GDM1 (cell line): ENCODE results near the gene GRM4.

Experiments
- DNase-seq: peaks from one replicate; lab custom pipeline; 2025; lab: John Stamatoyannopoulos, UW

The GRM4 gene

DNA sequence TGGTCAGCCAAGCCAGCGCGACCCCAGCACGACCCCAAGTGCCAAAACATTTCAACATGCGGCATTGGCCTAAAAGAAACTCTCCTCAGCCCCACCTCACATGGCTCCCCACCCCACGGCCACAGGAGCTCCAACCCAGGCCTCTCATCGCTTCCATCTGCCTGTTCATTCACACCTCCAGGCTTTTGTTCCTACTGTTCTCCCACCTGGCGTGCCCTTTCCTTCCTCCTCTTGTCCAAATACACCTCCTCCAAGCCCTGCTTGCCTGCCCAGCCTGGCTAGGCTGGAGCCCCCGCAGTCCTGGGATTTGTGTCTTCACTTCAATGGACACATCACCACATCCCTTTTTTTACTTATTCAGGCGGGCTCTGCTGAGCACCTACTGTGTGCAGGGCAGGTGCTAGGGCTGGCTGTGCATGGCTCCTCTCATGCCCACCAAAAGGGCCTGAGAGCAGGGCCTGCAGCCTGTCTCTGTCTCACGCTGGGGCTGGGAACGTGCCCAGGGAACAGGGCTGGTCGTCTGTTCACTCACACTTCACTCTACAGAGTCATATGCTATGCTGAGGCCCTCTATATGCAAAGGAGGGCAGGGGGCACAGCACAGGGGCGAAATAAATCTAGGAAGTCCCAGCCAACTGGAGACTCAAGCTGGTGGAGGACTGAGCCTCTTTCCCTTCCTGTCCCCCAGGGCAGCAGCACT lies 61.1 kb downstream of the GRM4 start:
- DNase-seq = no peak

DNA sequence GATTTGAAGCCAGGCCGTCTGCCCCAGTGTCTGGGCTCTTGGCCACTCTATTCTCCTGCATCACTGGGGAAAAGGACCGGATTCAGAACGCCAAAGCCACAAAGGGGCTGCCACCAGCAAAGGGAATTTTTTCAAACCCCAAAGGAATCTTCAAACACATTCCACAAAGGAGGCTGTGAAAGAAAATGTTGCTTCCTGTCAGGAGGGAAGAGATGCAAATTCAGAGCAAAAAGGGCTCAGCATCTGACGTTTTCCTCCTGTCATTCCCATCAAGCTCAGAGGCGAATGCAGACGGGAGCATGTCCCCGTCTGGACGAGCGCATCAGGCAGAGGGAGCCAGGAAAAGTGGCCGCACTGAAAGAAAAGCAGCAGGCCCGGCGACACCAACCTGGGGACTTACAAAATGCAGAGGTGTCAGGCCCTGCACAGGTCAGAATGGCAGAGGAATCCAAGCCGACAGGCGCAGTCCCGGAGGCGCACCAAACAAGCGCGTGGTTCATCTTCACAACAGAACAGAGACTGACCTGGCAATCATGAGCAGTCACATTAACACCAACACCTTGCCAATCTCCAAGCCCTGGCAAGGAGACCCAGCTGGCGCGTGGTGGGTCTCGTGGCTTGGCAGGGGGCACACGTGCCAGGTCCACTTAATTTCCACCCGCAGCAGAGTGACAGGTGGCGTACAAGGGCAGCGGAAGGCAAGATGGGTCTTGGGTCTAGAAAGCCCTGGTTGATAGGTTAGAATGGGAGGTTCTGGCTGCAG lies 62.8 kb downstream of the GRM4 start:
- no peak for DNase-seq

DNA sequence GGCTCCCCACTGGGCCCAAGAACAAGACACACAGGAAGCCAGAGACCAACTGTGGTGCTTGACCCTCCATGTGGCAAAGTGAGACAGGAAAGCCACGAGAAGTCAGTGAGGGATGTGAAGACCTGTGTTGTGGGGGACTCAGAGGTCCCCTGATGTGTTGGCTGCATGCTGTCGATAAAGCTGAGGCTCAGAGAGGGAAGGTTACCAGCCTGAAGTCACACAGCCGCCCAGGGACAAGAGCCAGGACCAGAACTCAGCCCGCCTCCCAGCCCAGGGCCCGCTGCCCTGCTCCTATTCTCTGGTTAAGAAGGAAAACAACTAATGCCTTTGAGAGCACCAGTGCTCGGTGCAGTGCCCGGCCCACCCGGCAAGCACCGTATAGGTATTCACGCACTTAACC lies 63.5 kb downstream of the GRM4 start:
- DNase-seq = no peak

DNA sequence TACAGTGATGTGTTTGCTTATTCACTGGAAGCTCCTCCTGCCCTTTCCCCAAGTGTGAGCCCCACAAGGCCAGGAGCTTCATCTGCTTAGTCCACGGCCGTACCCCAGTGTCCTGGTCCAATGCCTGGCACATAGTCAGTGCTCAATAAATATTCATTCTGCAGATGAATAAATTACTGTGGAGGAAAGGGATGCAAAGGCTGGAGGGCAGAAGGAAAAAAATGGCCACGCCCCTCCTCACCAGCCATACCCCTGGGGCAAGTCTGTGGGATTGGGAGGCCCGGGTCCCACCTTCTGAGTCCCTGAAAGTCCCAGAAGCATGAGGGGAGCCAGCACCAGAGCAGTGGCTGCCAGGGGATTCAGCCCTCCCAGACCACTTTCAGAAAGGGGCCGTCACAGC lies 65.5 kb downstream of the GRM4 start:
- no peak for DNase-seq

DNA sequence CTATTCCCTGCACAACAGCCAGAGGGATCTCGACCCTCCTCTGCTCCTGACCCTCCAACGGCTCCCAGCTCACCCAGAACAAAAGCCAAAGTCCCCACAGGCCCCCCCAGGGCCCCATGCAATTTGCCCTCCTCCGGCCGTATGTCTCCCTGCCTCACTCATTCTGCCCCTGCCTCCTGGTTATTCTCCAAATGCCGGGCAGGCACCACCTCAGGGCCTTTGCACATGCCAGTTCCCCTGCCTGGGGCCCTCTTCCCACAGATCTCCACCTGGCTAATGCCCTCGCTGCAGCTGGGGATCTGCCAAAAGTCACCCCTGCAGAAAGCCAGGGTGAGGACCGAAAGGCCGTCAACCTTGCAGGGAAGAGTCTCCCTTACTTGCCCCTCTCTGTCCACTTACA lies 66.0 kb downstream of the GRM4 start:
- DNase-seq = no peak

DNA sequence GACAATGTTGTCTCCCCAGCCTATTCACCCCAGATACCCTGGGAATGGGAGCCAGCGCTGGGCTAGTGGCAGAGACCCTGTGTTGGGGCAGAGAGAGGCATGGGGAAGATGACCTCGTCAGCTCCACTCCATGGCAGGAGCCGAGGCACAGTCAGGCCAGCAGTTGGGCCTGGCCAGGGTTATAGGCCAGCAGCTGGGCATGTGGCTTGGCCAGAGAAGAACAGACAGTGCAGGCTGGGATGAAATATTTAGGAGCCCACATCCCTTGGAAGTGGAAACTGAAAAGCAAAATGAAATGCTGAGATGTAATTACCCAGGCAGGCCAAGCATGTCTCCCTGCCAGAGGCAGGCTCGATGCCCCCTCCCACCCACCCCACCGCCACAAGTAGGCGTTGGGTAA lies 70.0 kb downstream of the GRM4 start:
- DNase-seq = no peak

DNA sequence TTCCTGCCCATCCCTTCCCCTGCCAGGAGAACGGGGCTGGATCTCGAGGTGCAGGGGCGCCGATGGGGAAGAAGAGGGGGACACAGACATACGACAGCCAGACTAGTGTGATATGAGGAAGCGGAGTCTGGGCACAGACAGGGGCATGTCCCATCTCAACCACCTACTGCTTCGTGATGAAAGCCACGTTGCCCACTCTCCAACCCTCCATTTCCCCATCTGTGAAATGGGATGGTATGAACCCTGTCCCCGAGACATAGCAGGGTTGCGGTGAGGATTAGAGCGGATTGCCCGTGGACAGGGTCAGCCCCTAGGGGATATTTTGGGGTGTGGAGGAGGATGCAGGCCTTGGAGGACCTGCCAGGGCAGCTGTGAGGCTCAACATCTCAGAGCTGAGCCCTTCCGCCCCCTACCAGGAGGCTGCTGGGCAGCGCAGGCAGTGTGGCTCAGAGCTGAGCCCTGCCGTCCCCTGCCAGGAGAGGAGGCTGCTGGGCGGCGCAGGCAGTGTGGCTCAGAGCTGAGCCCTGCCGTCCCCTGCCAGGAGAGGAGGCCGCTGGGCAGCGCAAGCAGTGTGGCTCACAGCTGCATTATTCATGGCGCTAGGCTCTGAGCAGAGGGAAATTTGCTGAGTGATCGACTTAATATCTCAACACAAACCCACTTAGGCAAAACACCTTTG lies 71.7 kb downstream of the GRM4 start:
- no peak for DNase-seq

DNA sequence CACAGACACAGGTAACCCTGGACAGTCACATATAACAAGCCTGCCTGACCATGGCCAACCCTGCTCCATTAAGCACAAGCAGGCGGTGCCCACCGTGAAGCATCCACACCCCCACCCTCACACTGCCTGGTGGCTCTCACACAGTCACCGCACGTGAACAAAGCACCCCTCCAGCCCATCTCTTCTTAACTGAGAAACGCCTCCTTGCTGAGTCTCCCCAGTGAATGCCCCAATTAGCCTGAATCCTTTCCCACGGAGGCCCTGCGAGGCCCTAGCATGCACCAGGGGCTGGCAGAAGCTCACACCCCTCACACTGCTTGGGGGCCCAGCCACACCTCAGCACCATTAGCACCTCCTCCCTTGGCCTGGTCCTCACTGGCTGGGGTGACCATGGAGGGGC lies 72.3 kb downstream of the GRM4 start:
- DNase-seq = no peak

DNA sequence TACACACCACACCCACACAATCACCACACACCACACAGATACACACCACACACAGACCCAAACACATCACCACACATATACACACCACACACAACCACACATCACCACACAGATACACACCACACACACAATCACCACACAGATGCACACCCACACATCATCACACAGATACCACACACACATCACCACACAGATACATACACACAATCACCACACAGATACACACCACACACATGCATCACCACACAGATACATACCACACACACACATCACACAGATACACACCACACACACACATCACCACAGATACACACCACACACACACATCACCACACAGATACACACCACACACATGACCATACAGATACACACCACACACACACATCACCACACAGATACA lies 73.2 kb downstream of the GRM4 start:
- DNase-seq = no peak

DNA sequence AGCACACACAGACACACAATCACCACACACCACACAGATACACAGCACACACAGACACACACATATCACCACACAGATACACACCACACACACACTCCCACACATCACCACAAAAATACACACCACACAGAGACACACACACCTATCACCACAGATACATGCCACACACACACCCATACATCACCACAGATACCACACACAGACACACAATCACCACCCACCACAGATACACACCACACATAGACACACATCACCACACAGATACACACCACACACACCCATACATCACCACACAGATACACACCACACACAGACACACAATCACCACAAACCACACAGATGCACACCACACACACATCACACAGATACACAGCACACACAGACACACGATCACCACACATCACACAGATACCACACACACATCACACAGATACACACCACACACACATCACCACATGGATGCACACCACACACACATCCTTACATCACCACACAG lies 74.0 kb downstream of the GRM4 start:
- DNase-seq = no peak

DNA sequence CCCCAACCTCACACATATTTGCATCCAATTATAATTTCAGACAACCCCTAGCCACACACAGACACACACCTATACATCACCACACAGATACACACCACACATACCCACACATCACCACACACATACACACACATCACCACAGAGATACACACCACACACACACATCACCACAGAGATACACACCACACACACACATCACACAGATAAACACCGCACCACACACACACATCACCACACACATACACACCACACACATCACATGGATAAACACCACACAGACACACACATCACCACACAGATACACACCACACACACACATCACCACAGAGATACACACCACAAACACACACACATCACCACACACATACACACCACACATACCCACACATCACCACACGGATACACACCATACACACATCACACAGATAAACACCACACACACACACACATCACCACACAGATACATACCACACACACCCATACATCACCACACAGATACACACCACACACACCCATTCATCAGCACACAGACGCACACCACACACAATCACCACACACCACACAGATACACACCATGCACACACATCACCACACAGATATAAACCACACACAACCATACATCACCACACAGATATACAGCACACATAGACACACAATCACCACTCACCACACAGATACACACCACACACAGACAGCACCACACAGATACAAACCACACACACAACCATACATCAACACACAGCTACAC lies 74.6 kb downstream of the GRM4 start:
- no peak for DNase-seq

DNA sequence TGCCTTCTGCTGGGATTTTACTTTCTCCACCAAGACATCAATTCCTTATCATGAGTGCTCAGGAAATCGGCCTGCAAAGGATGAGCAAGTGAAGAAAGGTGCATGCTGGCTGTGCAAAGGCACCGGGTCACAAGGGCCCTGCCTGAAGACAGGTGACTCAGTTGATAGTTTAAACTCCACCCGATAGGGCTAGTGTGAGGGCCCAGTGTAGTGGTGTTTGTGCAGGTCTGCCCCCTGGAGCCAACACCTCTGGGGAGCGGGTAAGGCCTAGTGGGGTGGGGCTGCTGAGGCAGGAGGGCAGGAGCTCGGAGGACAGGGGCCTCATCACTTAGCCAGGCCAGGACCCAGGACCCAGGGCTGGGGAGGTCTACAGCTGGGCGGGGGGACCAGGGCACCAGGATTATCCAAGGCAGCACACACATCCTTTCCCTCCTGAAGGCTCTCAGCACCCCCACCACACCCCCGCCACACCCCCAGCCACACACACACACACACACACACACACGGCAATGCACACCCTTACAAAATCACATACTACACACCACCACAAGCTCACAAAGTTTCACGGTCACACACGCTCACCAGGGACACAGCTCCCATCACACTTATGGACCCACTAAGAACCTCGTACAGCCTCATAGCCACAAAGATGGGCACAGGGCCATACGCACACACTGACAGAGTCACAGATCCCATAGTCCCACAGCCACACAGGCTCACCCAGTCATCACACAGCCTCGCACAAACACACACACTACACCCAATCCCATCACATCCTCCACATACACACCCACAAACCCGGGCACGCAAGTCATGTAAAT lies 75.4 kb downstream of the GRM4 start:
- DNase-seq = no peak

DNA sequence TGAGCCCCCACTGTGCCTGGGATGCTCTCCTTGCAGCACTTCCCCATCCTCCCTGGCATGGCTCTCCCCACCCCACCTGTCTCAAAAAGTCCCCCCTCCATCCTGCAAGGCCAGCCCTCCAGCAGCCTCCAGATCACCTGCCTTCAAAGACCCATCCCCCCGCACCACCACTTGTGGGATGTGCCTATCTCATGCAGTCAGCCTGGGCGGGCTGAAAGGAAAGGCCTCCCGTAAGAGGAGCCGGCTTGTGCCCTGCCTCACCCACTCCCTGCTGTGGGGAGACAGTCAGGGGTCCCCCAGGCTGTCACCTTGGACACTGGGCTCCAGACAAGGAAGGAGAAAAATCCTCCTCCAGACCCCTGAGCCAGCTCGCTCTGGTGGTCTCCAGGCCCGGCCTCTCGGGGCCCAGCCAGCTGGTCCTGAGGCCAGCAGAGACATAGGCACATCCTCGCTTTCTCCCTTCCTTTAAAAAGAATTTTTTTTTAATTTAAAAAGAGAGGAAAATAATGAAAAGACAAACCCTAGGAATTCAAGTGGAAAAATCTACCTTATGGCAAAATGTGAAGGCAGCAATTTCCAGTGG lies 77.3 kb downstream of the GRM4 start:
- no peak for DNase-seq

DNA sequence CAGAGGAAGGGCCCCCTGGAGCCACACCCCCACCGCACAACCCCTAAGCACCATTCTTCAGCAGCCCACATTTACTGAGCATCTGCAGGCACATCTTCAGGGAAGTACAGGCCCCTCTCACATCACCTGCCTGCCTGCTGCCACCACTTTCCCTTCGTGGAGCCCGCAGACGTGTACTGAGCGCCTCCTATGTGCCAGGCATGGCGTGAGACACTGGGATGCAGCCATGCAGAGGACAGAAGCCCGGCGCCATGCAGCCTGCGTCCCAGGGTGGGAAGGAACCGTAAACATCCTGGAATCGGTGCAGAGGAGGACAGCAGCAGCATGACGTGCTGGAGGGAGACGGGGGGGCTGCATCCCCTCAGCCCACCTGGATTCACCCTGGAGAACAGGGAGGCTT lies 78.1 kb downstream of the GRM4 start:
- no peak for DNase-seq

DNA sequence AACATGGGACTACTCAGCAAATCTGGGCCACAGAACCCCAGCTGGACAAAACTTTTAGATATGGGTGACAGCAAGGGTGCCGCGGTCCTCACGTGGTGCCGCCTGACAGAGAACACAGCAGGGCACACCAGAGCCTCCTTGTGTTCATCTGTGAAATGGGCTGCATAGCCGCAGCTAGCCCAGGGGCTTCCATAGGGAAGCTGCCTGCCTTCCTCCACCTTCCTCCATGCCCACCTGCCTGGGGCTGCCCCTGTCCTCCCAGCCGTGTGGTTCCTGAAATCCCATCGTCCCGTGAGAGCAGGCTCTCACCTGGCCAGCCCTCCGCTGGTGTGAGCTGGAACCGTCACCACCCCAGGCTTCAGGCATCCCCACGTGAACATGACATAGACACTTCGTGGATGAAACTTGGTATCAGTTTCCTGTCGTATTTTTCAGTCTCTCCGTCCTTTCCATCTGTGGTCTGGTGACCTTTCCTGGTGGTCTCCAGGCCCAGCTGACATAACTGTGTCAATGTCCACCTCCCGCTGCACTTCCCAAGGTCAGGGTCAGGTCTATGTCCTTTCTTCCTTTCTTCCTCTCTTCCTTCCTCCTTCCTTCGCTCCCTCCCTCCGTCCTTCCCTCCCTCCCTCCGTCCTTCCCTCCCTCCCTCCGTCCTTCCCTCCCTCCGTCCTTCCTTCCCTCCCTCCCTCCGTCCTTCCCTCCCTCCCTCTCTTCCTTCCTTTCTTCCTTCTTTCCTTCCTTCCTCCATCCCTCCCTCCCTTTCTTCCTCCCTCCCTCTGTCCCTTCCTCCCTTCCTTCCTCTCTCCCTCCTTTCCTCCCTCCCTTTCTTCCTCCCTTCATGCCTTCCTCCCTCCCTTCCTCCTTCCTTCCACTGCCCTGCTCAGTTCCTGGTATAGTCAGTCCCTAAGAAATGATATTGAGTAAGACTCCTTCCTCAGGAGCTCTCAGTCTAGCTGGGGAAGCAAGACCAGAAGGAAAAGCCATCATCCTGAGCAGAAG lies 78.8 kb downstream of the GRM4 start:
- no peak for DNase-seq

DNA sequence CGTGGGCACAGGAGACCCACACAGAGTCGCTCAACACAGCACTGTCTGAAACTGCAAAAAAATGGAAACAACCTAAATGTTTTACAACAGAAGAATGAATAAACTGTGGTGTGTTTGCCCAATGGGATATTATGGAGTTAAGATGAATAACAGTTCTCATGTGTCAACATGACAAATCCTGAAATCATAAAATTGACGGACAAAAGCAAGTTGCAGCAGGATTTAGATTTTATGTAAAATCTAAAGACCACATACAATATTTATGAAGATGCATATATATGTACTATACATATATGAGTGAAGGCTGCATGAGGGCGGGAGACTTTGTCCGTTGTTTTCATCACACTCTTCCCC lies 79.7 kb downstream of the GRM4 start:
- no peak for DNase-seq

DNA sequence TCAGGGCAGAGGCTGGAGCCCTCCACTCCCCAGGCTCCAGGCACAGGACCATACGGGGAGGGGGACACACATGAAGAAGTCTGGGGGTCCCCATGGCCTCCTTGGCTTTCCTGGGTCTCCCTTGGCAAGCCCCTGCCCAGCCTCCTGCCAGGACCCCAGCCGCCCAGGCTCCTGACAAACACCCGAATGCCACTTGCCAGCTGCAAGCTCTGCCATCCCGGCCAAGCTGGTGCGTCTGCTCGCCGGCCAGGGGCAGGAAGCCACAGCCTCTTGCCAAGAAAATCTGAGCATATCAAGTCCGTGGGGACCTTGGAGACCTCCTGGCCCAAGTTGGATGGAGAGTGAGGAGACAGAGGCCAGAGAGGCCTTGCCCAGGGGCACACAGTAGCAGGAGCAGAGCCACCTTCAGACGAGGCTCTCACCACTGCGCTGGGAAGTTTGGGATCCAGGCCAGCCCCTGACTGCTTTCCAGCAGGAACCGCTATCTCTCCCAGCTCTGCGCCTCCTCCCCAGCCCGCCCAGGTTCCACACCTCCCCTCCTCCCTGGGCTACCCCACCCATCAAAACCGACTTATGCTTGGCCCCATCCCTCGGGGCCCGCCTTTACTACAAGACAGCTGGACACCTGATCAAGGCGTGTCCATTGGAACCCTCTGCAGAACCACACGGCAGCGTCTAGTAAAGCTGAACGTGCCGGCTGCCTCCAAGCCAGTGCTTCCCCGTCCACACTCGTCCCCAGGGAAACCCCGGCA lies 80.2 kb downstream of the GRM4 start:
- no peak for DNase-seq

DNA sequence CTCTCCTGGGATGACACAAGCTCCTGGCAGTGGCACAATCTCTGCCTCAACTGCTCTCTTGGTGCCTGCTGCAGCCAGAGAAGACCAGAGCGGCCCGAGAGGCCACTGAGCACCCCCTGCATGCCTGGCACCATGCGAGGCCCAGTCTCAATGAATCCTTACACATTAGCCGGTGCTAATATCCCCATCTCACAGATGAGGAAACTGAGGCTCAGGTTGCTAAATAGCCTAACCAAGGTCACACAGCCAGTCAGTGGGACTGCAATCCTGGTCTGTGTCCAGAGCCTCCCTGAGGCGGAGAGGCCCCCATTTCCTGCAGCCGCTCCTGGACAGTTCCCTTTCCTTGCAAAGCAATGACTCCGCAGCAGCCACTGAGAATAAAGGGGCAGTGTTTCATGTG lies 81.2 kb downstream of the GRM4 start:
- no peak for DNase-seq

DNA sequence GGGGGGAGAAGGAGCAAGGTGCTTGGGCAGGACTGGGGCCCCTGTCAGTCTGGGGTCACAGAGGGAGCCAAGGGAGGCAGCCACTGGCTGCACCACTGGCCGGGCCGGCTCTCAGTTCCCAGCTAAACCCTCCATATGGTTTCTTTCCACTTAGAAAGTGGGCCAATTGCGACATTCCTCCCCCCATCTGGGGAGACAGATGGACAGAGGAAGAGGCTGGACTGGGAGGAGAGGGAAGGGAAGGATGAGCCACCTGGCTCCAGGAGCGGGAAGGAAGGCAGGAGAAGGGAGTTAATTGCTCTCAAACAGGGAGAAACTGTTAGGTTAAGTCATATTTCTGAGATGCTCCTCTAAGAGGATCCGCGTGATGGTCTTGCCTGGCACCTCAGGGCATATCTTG lies 82.2 kb downstream of the GRM4 start:
- DNase-seq = no peak
